B cell (primary cell): Measurements from ENCODE around the gene GADD45B. TPM values are rescaled to one million over a fixed set of nuclear protein-coding genes. Genes with fewer than 3 reads are reported as not detected.
A peak's percentile ranks its signal among the peaks of the same experiment; 100 is the strongest.
"Not testable (repeated sequence)": the region's sequence is repeated elsewhere in the genome, so short reads cannot be mapped to it uniquely, and the experiment has no call there.

Source experiments
- ATAC-seq: fragments of 200-7000 bp; cut with Tn5 transposase; one replicate; pipeline ENCODE4 v1.10.0; 2021; ENCODE audit warnings: low read depth, mild to moderate bottlenecking, moderate number of reproducible peaks, moderate library complexity
- CTCF ChIA-PET: fragments of 350-600 bp; sonication (Branson Sonifier 250); formaldehyde crosslinking; loops from one replicate; lab custom pipeline; 2021; ENCODE audit warnings: antibody characterized with exemption, inconsistent platforms; lab: Charles Lee
- POLR2A ChIA-PET: fragments of 350-600 bp; sonication (Branson Sonifier 250); formaldehyde crosslinking; loops from one replicate; lab custom pipeline; 2021; ENCODE audit warnings: antibody characterized with exemption; lab: Charles Lee
- DNase-seq: peaks from one replicate; pipeline ENCODE4 v3.0.0; 2013
- H2AFZ ChIP-seq: 2 replicates; pipeline ENCODE4 v1.6.1; 2012; ENCODE audit warnings: mild to moderate bottlenecking, low read depth, low read length; ENCODE audit not compliant: insufficient read depth, poor library complexity, severe bottlenecking
- H3K27ac ChIP-seq, 2 donors: 1 replicate in 1 of 2; 2 replicates in 1 of 2; pipeline ENCODE4 v1.5.1; 2012 to 2013; ENCODE audit warnings: low read length in 2 of 2, mild to moderate bottlenecking in 2 of 2, moderate library complexity in 1 of 2
- H3K27me3 ChIP-seq, 4 experiments: fragments of 200-600 bp in 1 of 4; sonication (generic) in 1 of 4; replicated peaks in 1 of 4; 1 replicate in 2 of 4; 2 replicates in 2 of 4; pipeline versions ENCODE4 v1.6.1 to v1.7.0; 2013 to 2016; ENCODE audit warnings: low read length in 3 of 4, mild to moderate bottlenecking in 2 of 4, mixed read lengths in 1 of 4, moderate library complexity in 1 of 4; ENCODE audit not compliant: insufficient read depth in 4 of 4, control insufficient read depth in 3 of 4; ENCODE audit errors: control extremely low read depth in 1 of 4
- H3K36me3 ChIP-seq, 2 experiments: replicated peaks in 1 of 2; 1 replicate in 1 of 2; 2 replicates in 1 of 2; pipeline versions ENCODE4 v1.6.1 to v1.7.1; 2013; ENCODE audit warnings: low read length in 1 of 2; ENCODE audit not compliant: insufficient read depth in 2 of 2, control insufficient read depth in 1 of 2; ENCODE audit errors: control extremely low read depth in 1 of 2, extremely low read depth in 1 of 2
- H3K4me1 ChIP-seq, 2 donors: fragments of 200-600 bp in 1 of 2; sonication (generic) in 1 of 2; 1 replicate in 1 of 2; 2 replicates in 1 of 2; pipeline versions ENCODE4 v1.5.1 to v1.6.1; 2013 to 2017; ENCODE audit warnings: low read length in 2 of 2; ENCODE audit not compliant: control insufficient read depth in 2 of 2, insufficient read depth in 2 of 2
- H3K4me2 ChIP-seq: replicated peaks from 2 replicates; pipeline ENCODE3; 2012; ENCODE audit warnings: mild to moderate bottlenecking, low read depth, low read length; ENCODE audit not compliant: poor library complexity, severe bottlenecking
- H3K4me3 ChIP-seq, 5 experiments: fragments of 200-600 bp in 1 of 5; sonication (generic) in 1 of 5; 1 replicate in 3 of 5; 2 replicates in 2 of 5; pipeline versions ENCODE4 v1.5.1 to v1.7.0; 2011 to 2016; ENCODE audit warnings: low read length in 4 of 5, mild to moderate bottlenecking in 4 of 5, low read depth in 2 of 5, control low read depth in 1 of 5, moderate library complexity in 1 of 5; ENCODE audit not compliant: insufficient read depth in 1 of 5; ENCODE audit errors: control extremely low read depth in 1 of 5, extremely low read depth in 1 of 5
- H3K79me2 ChIP-seq: fragments of 200-600 bp; sonication (generic); one replicate; pipeline ENCODE4 v1.6.0; 2016; ENCODE audit warnings: low read length; ENCODE audit not compliant: control insufficient read depth, insufficient read depth
- H3K9ac ChIP-seq: fragments of 200-600 bp; sonication (generic); 2 replicates; pipeline ENCODE4 v1.6.1; 2017; ENCODE audit warnings: mild to moderate bottlenecking, low read length, moderate library complexity
- H3K9me3 ChIP-seq, 3 donors: one replicate each; pipeline versions ENCODE4 v1.6.1 to v1.7.1; 2013; ENCODE audit warnings: low read length in 2 of 3; ENCODE audit not compliant: control insufficient read depth in 2 of 3, insufficient read depth in 1 of 3; ENCODE audit errors: control extremely low read depth in 1 of 3
- H4K20me1 ChIP-seq: 2 replicates; pipeline ENCODE4 v1.6.0; 2012; ENCODE audit warnings: mild to moderate bottlenecking, low read length; ENCODE audit not compliant: insufficient read depth, control insufficient read depth, poor library complexity, severe bottlenecking
- H3K27ac Mint-ChIP-seq: one replicate; pipeline ENCODE4 v1.8.0; 2021; ENCODE audit warnings: mixed read lengths
- H3K27me3 Mint-ChIP-seq: one replicate; pipeline ENCODE4 v1.8.0; 2021; ENCODE audit warnings: mixed read lengths
- H3K4me1 Mint-ChIP-seq: one replicate; pipeline ENCODE4 v1.8.0; 2021; ENCODE audit warnings: mixed read lengths
- H3K4me3 Mint-ChIP-seq: one replicate; pipeline ENCODE4 v1.8.0; 2021; ENCODE audit warnings: mixed read lengths
- H3K9me3 Mint-ChIP-seq: one replicate; pipeline ENCODE4 v1.8.0; 2022; ENCODE audit warnings: mixed read lengths; ENCODE audit not compliant: insufficient read depth
- EZH2 ChIP-seq: IDR thresholded peaks from 2 replicates; pipeline ENCODE4 v1.6.1; 2012; ENCODE audit warnings: borderline replicate concordance, low read depth, mild to moderate bottlenecking, moderate library complexity, low read length; ENCODE audit not compliant: insufficient read depth, poor library complexity, severe bottlenecking
- WGBS: methylation state at CpG from one replicate; pipeline ENCODE4 v1.1.5; 2013; ENCODE audit warnings: missing lambda C conversion rate; ENCODE audit not compliant: insufficient coverage; 5-methylcytosine and 5-hydroxymethylcytosine counted together
- intact Hi-C: fragments of 100-400 bp; cut with micrococcal nuclease; formaldehyde crosslinking; loops from one replicate; pipeline ENCODE4 v1.10.0; 2022
- polyA plus RNA-seq: library from polyadenylated mRNA; depleted of rRNA; stranded (reverse); fragments of >200 nt; gene quantifications from 2 replicates; pipeline ENCODE4 v1.2.3, GENCODE V29; 2012
- total RNA-seq, 2 donors: library from RNA; stranded (reverse); fragments of 120-200 nt in 1 of 2; gene quantifications; 1 replicate in 1 of 2; 2 replicates in 1 of 2; pipeline versions ENCODE4 v1.2.3 to v1.2.4, GENCODE V29; 2013 to 2022
- TF ChIP-seq, protein P1 (sequence below): fragments of 200-600 bp; IDR thresholded peaks from one replicate; pipeline ENCODE4 v1.8.0; 2022; ENCODE audit warnings: antibody characterized with exemption, mild to moderate bottlenecking

GADD45B gene
- total and polyA plus RNA-seq, 2 donors (not counting 1 experiment from before 2014, with no cell fraction given) = 166 to 215 TPM

- no peak for DNase-seq
- H3K4me3 Mint-ChIP-seq = no peak overlapping the region
- Histone ChIP-seq H3K27me3 (peaks cover 0 to 6% (median 0%) of the 10 kb centered on the region in 4 experiments), H3K9ac (no peak overlapping the region), H3K36me3 (no peaks in the 10 kb centered on the region), H3K27ac (no peak overlapping the region), H3K4me2 (no peak overlapping the region), H4K20me1 (no peaks in the 10 kb centered on the region), H2AFZ (no peak overlapping the region), H3K79me2 (no peaks in the 10 kb centered on the region), H3K9me3 (no peaks in the 10 kb centered on the region), H3K4me1 (peaks cover 9 to 20% of the 10 kb centered on the region in 2 donors), H3K4me3 (no peak overlapping the region)
- ChIA-PET POLR2A (interaction anchor here (0.5 to 0.6 kb wide), 2 partner anchors 18 to 24 kb away, joined by 4 read pairs; no protein-coding TSS in a partner anchor), CTCF (interaction anchor here (1.1 kb wide), 1 partner anchor 13 kb away, joined by 3 read pairs; no protein-coding TSS in a partner anchor)
- no peak for TF ChIP-seq EZH2
- TF ChIP-seq, protein P1, sequence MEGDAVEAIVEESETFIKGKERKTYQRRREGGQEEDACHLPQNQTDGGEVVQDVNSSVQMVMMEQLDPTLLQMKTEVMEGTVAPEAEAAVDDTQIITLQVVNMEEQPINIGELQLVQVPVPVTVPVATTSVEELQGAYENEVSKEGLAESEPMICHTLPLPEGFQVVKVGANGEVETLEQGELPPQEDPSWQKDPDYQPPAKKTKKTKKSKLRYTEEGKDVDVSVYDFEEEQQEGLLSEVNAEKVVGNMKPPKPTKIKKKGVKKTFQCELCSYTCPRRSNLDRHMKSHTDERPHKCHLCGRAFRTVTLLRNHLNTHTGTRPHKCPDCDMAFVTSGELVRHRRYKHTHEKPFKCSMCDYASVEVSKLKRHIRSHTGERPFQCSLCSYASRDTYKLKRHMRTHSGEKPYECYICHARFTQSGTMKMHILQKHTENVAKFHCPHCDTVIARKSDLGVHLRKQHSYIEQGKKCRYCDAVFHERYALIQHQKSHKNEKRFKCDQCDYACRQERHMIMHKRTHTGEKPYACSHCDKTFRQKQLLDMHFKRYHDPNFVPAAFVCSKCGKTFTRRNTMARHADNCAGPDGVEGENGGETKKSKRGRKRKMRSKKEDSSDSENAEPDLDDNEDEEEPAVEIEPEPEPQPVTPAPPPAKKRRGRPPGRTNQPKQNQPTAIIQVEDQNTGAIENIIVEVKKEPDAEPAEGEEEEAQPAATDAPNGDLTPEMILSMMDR = no peak
- peak overlapping the region; percentile 32 for H3K27ac Mint-ChIP-seq
- intact Hi-C loops = no loop called here
- H3K27me3 Mint-ChIP-seq = peaks cover 8% of the 10 kb centered on the region
- WGBS = 63% methylated on average over 21 of the region's 21 CpGs
- peak; percentile 42 for ATAC-seq
- H3K4me1 Mint-ChIP-seq = peaks cover 23% of the 10 kb centered on the region
- no peaks in the 10 kb centered on the region for H3K9me3 Mint-ChIP-seq
Observed at GRCh38 chr19:2503521-2504109, 27.7 kb downstream of the GADD45B start.

DNA sequence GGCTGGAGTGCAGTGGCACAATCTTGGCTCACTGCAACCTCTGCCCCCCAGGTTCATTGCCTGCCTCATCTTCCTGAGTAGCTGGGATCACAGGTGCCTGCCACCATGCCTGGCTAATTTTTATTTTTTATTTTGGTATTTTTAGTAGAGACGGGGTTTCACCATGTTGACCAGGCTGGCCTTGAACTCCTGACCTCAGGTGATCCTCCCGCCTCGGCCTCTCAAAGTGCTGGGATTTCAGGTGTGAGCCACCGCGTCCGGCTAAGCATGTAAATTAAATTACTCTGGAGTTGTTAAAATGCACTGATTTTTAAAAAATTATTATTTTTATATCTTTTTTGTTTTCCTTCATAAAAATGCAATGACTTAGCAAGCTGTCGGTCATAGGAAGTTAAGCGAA is 30.7 kb downstream of the GADD45B start:
- H3K27me3 ChIP-seq, H3K9me3 ChIP-seq, H3K27ac ChIP-seq, ATAC-seq, H3K36me3 ChIP-seq, intact Hi-C loops, H3K27me3 Mint-ChIP-seq, H3K4me3 ChIP-seq, H3K79me2 ChIP-seq, DNase-seq, H3K9ac ChIP-seq, CTCF ChIA-PET, H4K20me1 ChIP-seq, H3K4me3 Mint-ChIP-seq, H2AFZ ChIP-seq, H3K9me3 Mint-ChIP-seq: not testable (repeated sequence)
- Mint-ChIP-seq H3K27ac (peak overlapping the region; percentile 64), H3K4me1 (peaks cover 32% of the 10 kb centered on the region)
- 59% methylated on average over 4 of the region's 8 CpGs for WGBS
- Histone ChIP-seq H3K4me2 (peak overlapping the region; percentile 36), H3K4me1 (peaks cover 9 to 24% of the 10 kb centered on the region in 2 donors)
- POLR2A ChIA-PET = interaction anchor here (1.1 to 1.3 kb wide), 2 partner anchors 30 to 46 kb away, joined by 4 to 6 read pairs; no protein-coding TSS in a partner anchor
